Renal pelvis (tissue), 12 donors: ENCODE data around the gene LRTM1. TPM values are rescaled to one million over a fixed set of nuclear protein-coding genes. Genes with fewer than 3 reads are reported as not detected.

Experiments used
- DNase-seq: peaks from one replicate; pipeline ENCODE4 v3.0.0-alpha.2; 2013
- long read RNA-seq, 16 experiments: transcript quantifications; one replicate each; lab custom pipeline, GENCODE V29; 2026
- polyA plus RNA-seq, 3 donors: library from polyadenylated mRNA; unstranded; fragments of 120-200 nt; gene quantifications; one replicate each; pipeline ENCODE4 v1.2.1, GENCODE V29; 2013; ENCODE audit not compliant: insufficient read length in 3 of 3

LRTM1 gene
- under 1 TPM in 1 of 3 donors, not detected in 2; 0.10 TPM for polyA plus RNA-seq
- long read RNA-seq, donor 1, result 0 reads
- long read RNA-seq, donor 2, result 0 reads
- long read RNA-seq, donor 3, result 0 reads
- long read RNA-seq, donor 4, result 0 reads
- long read RNA-seq, donor 5, result 0 reads
- long read RNA-seq, donor 6, result 0 reads
- long read RNA-seq, donor 7, partial matches to known transcripts, result 0 of 1 reads
- long read RNA-seq, donor 7, other reads (novel, unspliced or antisense), result 0 of 1 reads
- long read RNA-seq, donor 8, result 0 reads
- long read RNA-seq, donor 9, result 0 reads
- long read RNA-seq, donor 10, result 0 reads
- long read RNA-seq, donor 11, result 0 reads
- long read RNA-seq, donor 12, result 0 reads
- long read RNA-seq, donor 13, result 0 reads
- long read RNA-seq, donor 14, result 0 reads
- long read RNA-seq, donor 15, result 0 reads
- long read RNA-seq, donor 16, result 0 reads

GRCh38 chr3:54928046-54928770 lies at the start of gene LRTM1:
Gene LRTM1, minus strand, starts transcription at chr3:54928059. Its CDS starts 148 bp downstream, at chr3:54927911.
- no peak for DNase-seq

- no peak for DNase-seq
These were observed 49.6 kb upstream of the LRTM1 start for GRCh38 chr3:54977439-54977838.

GRCh38 chr3:54970895-54971294 lies 43.0 kb upstream of the LRTM1 start:
- DNase-seq, result no peak

GRCh38 chr3:54969652-54970051 lies 41.8 kb upstream of the LRTM1 start:
- no peak for DNase-seq

- no peak for DNase-seq
These were observed 40.8 kb upstream of the LRTM1 start for GRCh38 chr3:54968546-54969172.

- no peak for DNase-seq
These were observed 39.9 kb upstream of the LRTM1 start for GRCh38 chr3:54967731-54968161.

- no peak for DNase-seq
These were observed 39.1 kb upstream of the LRTM1 start for GRCh38 chr3:54966979-54967378.

GRCh38 chr3:54965746-54966145 lies 37.9 kb upstream of the LRTM1 start:
- DNase-seq, result no peak

GRCh38 chr3:54964081-54964480 lies 36.2 kb upstream of the LRTM1 start:
- DNase-seq, result no peak

GRCh38 chr3:54963641-54964040 lies 35.8 kb upstream of the LRTM1 start:
- DNase-seq, result no peak

GRCh38 chr3:54962200-54962599 lies 34.3 kb upstream of the LRTM1 start:
- no peak for DNase-seq

- no peak for DNase-seq
These were observed 32.8 kb upstream of the LRTM1 start for GRCh38 chr3:54960701-54961100.

GRCh38 chr3:54960082-54960481 lies 32.2 kb upstream of the LRTM1 start:
- DNase-seq, result no peak

GRCh38 chr3:54957711-54958110 lies 29.9 kb upstream of the LRTM1 start:
- no peak for DNase-seq

GRCh38 chr3:54955941-54956340 lies 28.1 kb upstream of the LRTM1 start:
- no peak for DNase-seq

- no peak for DNase-seq
These were observed 27.6 kb upstream of the LRTM1 start for GRCh38 chr3:54955496-54955895.

GRCh38 chr3:54954521-54954920 lies 26.7 kb upstream of the LRTM1 start:
- no peak for DNase-seq

- DNase-seq, result no peak
These were observed 26.2 kb upstream of the LRTM1 start for GRCh38 chr3:54954022-54954421.

- no peak for DNase-seq
These were observed 23.5 kb upstream of the LRTM1 start for GRCh38 chr3:54951405-54951804.

- DNase-seq, result no peak
These were observed 22.6 kb upstream of the LRTM1 start for GRCh38 chr3:54950391-54951003.

- no peak for DNase-seq
These were observed 21.7 kb upstream of the LRTM1 start for GRCh38 chr3:54949491-54950044.
